Neuron (in vitro differentiated cells): Measurements from ENCODE around the gene LZTFL1.
A peak's percentile ranks its signal among the peaks of the same experiment; 100 is the strongest.

Source experiments
- H2AFZ ChIP-seq: one replicate; pipeline ENCODE4 v1.6.1; 2013; ENCODE audit warnings: low read depth, mild to moderate bottlenecking, inconsistent platforms, low read length, moderate library complexity
- H3K27me3 ChIP-seq: one replicate; pipeline ENCODE4 v1.6.1; 2013; ENCODE audit warnings: low read length; ENCODE audit not compliant: insufficient read depth
- H3K36me3 ChIP-seq: one replicate; pipeline ENCODE4 v1.6.1; 2013; ENCODE audit warnings: low read length; ENCODE audit not compliant: insufficient read depth
- H3K4me1 ChIP-seq: one replicate; pipeline ENCODE4 v1.6.1; 2013; ENCODE audit warnings: low read length; ENCODE audit not compliant: insufficient read depth
- H3K4me3 ChIP-seq: 2 replicates; pipeline ENCODE4 v1.5.1; 2013; ENCODE audit warnings: mild to moderate bottlenecking, low read length, moderate library complexity
- H3K9me3 ChIP-seq: one replicate; pipeline ENCODE4 v1.6.1; 2013; ENCODE audit warnings: low read length

Gene LZTFL1

DNA sequence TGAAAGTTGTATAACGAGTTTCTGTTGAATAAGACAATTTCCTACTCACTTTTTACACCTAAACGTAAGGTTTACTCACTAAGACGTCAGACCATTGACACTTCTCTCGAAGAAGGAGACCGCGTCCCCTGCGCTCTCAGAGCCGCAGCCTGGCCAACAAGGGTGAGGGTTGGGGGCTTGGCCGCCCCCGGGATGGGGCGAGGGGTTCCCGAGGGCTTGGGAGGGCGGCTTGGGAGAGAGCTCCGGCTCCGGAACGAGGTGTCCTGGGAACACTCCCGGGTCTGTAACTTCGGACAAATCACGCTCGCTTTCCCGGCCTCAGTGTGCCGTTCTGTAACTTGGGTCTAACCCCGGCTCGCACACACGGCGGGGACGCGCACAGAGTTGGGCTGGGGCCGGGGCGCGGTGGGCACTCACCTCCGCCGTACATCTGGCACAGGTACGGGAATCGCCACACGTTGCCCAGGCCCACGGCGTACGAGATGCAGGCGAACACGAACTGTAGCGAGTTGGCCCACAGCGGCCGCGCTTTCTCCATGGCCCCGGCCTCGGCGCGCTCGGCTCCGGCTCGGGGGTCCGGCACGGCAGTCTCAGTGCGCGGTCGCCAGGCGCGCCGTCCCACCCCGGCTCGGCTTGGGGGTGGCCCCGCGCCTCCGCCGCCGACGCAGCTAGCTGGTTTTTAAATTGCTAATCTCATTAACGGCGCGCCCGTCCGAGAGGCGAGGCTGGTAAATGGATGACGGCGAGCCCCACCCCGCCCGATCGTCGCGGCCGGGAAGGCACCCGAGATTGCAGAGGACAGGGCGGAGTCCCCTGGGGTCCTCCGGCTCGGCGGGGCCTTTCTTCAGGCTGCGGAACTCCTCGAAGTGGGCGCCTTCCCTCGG lies 45.8 kb downstream of the LZTFL1 start, which contains the start of gene SLC6A20:
SLC6A20 (minus strand) TSS at position 655 of the 884 bp plus-strand sequence; CDS start at position 538, 117 bp downstream.
- H3K27me3 ChIP-seq = peaks cover 63% of the 10 kb centered on the region

DNA sequence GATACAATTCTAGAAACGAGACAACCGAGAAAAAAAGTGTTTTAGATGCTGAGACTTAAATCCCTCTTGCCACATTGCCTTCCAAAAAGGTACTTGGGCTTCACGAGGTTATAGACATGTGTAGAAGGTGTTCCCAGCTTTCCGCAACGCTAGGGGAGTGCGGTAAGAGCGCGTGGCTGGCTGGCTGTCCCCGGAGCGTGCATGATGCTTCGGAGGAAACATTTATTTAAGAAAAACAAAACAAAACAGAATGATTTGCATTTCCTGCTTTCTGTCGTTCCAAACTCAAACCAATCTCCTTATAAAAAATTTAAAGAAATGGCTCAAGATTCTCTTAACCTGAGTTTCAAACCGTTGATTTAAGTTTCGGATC lies 46.4 kb downstream of the LZTFL1 start:
- Histone ChIP-seq H3K27me3 (peaks cover 63% of the 10 kb centered on the region), H3K9me3 (no peaks in the 10 kb centered on the region), H3K36me3 (no peaks in the 10 kb centered on the region), H2AFZ (no peak overlapping the region), H3K4me3 (no peak overlapping the region), H3K4me1 (no peaks in the 10 kb centered on the region)

More for the DNA sequence above, 45.8 kb downstream of the LZTFL1 start, which contains the start of gene SLC6A20:
- no peaks in the 10 kb centered on the region for H3K4me1 ChIP-seq
- peak within 1 kb of the TSS; percentile 34 for H3K4me3 ChIP-seq
- no peaks in the 10 kb centered on the region for H3K9me3 ChIP-seq
- H2AFZ ChIP-seq = peak within 1 kb of the TSS; percentile 66
- H3K36me3 ChIP-seq = no peaks in the 10 kb centered on the region

DNA sequence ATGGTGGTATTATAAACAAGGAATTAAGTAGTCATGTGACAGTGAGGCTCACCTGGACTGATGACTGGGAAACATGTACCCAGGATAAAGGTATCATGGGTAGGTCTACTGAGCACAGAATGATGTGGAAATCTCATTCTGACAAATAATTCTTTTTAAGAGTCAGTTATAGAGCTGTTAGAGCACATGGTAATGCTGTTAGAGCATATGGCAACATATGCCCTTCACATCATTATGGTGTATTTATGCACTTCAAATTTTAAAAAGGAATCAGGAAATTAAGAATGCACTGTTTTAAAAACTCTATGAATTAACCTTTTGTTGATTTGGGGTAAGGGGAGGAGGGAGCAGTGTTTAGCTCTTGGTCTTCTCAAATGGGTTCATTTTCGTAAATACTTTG lies 47.3 kb downstream of the LZTFL1 start:
- Histone ChIP-seq H3K27me3 (peaks cover 63% of the 10 kb centered on the region), H3K4me1 (no peaks in the 10 kb centered on the region), H2AFZ (no peak overlapping the region), H3K4me3 (no peak overlapping the region), H3K36me3 (no peaks in the 10 kb centered on the region), H3K9me3 (no peaks in the 10 kb centered on the region)

DNA sequence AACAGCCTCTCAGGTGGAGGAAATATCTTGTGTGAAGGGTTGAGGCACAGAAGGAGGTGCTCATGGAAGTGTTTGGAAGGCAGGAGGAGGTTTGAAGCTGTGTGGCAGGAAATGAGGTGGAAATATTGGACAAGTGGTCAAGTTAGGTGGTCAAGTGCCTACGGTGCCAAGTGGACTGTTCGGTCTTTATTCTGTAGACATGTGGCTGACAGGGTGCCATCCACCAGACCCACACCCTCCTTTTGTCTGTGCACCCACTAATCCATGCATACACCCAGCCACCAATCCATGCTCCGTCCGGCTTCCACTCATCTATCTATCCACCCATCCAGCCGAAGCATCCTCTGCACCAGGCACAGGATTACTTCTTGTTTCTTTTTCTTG lies 47.8 kb downstream of the LZTFL1 start:
- no peaks in the 10 kb centered on the region for H3K36me3 ChIP-seq
- no peak overlapping the region for H2AFZ ChIP-seq
- H3K4me1 ChIP-seq = no peaks in the 10 kb centered on the region
- H3K4me3 ChIP-seq = no peak overlapping the region
- H3K9me3 ChIP-seq = no peaks in the 10 kb centered on the region
- H3K27me3 ChIP-seq = peaks cover 60% of the 10 kb centered on the region

DNA sequence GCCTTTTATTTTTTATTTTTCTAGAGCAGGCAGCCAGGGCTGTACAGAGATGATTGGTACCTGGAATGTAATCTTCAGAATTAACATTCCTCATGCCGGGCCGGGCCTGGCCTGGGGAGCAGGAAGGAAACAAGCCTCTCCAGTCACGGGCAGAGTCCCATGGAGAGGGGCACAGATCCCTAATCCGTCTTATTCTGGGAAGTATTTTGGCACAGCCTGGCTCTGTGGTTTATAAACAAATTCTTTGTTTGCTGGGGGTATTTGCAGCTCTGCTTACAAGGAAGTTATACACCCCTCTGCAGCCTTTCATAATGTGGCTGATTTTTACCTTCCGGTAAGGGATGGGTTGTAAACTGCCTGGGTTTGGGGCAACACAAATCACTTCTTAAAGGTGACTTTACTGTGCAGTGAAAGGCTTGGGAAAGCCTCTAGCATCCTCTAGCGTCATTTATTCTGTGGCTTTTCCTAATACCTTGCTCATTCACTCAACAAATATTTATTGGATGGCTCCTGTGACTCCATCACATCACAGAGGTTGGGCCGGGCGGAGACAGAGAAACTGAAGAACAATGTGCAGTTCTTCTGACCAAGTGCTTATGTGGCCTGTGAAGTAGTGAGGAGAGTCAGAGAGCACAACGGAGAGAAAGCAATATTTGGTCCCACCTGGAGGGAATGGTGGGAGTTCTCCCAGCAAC lies 48.3 kb downstream of the LZTFL1 start:
- Histone ChIP-seq H3K36me3 (no peaks in the 10 kb centered on the region), H3K9me3 (no peaks in the 10 kb centered on the region), H2AFZ (no peak overlapping the region), H3K27me3 (peaks cover 56% of the 10 kb centered on the region), H3K4me3 (no peak overlapping the region), H3K4me1 (no peaks in the 10 kb centered on the region)

DNA sequence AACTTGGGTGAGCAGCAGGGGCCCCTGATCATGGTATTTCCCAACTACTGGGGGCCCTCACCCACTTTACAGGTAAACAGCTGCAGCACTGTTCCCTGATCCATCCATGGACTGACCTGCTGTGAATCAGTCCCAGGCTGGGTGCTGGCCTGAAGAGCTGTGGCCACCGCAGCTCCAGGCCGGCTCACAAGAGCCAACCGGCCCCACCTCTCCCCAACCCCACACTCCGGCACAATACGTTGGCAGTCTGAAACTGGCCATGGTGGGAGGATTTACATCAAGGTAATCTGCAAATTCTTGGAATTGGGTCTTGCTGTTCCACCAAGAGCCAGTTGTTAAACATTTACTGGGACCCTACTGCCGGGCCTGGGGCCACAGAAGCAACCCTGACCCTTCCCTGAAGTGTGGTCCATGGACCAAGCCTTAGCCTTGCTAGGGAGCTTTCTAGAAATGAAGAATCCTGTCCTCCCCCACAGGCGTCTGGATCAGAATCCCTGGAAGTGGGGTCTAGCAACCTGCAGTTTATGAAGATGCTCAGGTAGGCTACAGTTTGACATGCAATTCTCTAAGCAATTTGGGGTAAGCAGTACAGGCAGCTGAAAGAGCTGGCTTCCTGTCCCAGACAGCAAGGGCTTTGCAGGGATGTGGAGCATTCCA lies 49.3 kb downstream of the LZTFL1 start:
- H3K4me3 ChIP-seq = no peak overlapping the region
- peaks cover 49% of the 10 kb centered on the region for H3K27me3 ChIP-seq
- H3K9me3 ChIP-seq = no peaks in the 10 kb centered on the region
- H3K4me1 ChIP-seq = no peaks in the 10 kb centered on the region
- no peaks in the 10 kb centered on the region for H3K36me3 ChIP-seq
- H2AFZ ChIP-seq = no peak overlapping the region

DNA sequence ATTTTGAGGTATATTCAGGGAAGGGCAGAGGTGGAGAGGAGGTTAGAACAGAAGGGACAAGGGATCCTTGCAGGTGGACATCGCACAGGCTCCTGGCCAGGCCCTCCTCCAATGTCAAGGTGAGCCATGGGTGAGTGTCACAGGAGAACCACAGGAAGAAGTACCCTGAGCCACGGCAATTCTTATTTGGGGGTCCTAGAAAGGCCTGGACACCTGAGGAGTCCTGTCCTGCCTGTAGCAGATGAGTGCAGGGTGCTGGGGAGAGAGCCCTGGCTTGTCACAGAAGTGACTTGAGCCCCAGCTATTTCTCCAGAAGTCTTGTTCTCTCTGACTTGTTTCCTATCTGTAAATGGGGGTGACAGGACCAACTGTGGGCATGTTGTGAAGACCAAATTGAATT lies 49.9 kb downstream of the LZTFL1 start:
- H3K4me1 ChIP-seq = no peaks in the 10 kb centered on the region
- no peak overlapping the region for H2AFZ ChIP-seq
- H3K4me3 ChIP-seq = no peak overlapping the region
- no peaks in the 10 kb centered on the region for H3K9me3 ChIP-seq
- H3K27me3 ChIP-seq = peaks cover 45% of the 10 kb centered on the region
- no peaks in the 10 kb centered on the region for H3K36me3 ChIP-seq

DNA sequence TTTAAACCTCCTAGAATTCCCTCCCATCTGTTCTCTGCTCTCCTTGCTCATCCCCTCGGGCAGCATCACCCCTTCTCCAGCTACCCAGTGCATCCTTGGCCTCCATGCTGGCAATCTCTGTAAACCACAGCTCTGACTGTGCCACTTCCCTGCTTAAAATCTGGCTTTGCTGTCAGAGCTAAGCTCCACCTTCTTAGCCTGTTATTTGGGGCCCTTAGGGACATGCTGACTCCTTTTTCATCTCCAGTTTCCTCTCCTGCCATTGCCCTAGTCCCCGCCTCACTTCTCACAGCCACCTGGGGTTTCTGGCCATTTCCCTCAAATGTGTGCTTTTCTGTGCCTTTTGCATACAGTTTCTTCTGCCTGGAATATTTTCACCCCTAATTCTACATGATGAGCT lies 51.3 kb downstream of the LZTFL1 start:
- H3K4me3 ChIP-seq = no peak overlapping the region
- no peaks in the 10 kb centered on the region for H3K4me1 ChIP-seq
- peaks cover 30% of the 10 kb centered on the region for H3K27me3 ChIP-seq
- no peak overlapping the region for H2AFZ ChIP-seq
- no peaks in the 10 kb centered on the region for H3K36me3 ChIP-seq
- H3K9me3 ChIP-seq = no peaks in the 10 kb centered on the region

DNA sequence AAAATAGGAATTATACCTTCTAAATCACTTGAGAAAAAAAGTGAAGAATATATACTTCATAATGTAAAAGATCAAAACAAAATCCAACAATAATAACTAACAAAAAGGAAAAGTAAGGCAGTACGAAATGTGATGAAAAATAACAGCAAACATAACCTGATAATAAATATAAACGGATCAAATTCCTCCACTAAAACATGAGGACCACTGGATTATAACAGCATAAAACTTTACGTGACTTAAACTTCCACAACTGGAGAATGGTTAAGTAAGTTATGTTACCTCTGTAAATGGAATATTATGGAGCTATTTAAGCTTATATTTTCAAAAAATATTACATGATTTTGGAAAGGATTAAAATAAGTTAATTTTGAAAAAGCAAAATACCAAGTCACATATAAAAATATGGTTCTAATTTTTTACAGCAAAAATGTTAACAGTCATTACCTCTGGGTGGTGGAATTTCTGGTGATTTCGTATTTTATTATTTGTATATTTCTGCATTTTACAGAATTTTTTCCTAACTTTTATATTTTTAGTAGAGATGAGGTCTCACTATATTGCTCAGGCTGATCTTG lies 52.6 kb downstream of the LZTFL1 start:
- H3K4me3 ChIP-seq = no peak overlapping the region
- H3K36me3 ChIP-seq = no peaks in the 10 kb centered on the region
- no peak overlapping the region for H2AFZ ChIP-seq
- peaks cover 18% of the 10 kb centered on the region for H3K27me3 ChIP-seq
- H3K4me1 ChIP-seq = no peaks in the 10 kb centered on the region
- no peaks in the 10 kb centered on the region for H3K9me3 ChIP-seq

DNA sequence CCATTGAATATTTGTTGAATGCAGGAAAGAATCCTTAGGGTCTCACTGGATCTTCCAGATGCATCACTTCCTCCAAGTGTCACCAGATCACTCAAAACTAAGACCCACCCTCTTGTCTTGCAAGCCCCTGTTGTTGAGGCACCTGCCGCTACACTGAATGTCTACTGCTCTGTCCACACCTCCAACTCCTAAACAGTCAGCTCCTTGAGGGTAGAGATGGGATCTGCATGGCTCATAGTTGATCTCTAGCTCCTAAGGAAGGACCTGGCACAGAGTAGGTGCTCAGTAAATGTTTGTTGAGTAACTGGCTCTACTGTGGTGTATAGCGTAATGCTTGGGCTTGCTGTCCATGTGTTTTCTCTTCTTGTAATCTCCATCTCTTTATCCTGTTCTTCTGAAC lies 54.4 kb downstream of the LZTFL1 start:
- Histone ChIP-seq H3K4me3 (no peak overlapping the region), H3K4me1 (no peaks in the 10 kb centered on the region), H3K27me3 (peaks cover 2% of the 10 kb centered on the region), H3K9me3 (no peaks in the 10 kb centered on the region), H2AFZ (no peak overlapping the region), H3K36me3 (no peaks in the 10 kb centered on the region)

DNA sequence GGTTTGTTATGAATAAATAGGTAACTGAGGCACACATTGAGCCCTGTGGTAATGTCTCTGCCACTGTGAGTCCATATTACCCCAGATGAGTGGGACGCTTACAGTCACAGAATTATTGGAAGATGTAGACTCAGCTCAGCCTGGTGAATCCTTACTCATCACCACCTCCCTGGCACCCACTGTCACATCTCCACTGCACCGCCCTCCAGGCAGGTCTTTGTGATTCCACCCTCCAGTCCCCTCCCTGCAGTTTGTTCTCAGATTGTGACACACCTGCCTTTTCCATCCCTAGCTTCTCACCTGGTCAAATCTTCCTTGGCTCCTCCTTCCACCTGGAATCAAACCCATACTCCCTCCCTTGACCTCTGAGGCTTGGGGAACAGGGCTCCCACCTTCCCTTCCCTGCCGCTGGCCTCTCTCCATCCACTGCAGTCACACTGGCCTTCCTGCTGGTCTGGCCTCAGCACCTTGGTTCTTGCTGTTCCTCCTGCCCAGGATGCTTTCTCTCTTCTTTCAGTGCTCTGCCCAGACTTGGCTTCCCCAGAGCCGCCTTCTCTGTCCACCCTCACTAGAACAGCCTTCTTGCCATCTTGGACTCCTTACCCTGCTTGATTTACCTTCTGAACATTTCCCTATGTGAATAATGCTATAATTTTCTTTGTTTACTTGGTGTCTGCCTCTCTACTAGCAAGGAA lies 55.0 kb downstream of the LZTFL1 start:
- Histone ChIP-seq H3K27me3 (peaks cover 2% of the 10 kb centered on the region), H3K36me3 (no peaks in the 10 kb centered on the region), H3K4me3 (no peak overlapping the region), H3K4me1 (no peaks in the 10 kb centered on the region), H2AFZ (no peak overlapping the region), H3K9me3 (no peaks in the 10 kb centered on the region)

DNA sequence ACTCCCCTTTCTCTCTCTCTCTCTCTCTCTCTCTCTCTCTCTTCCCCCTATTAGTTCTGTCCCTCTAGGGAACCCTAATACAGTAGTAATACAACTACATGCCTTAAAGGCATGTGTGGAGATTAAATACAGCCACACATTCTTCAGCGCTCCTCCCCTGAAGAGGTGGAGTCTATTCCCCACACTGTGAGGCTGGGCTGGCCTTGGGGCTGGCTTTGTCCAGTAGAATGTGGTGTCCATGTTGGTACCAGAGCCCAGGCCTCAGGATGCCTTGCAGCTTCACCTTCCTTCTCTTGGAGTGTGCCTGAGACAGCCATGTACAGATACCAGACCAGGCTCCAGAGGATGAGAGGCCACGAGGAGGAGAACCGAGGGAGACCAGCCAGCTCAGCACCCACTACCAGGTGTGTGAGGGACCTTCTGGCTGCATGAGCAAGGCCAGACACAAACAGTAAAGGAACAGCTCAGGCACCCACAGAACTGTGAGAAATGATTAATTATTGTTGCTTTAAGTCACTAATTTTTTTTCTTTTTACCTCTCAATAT lies 56.2 kb downstream of the LZTFL1 start:
- Histone ChIP-seq H3K36me3 (no peaks in the 10 kb centered on the region), H3K27me3 (peaks cover 2% of the 10 kb centered on the region), H2AFZ (no peak overlapping the region), H3K4me3 (no peak overlapping the region), H3K9me3 (no peaks in the 10 kb centered on the region), H3K4me1 (no peaks in the 10 kb centered on the region)
